H1 (cell line): Measurements from ENCODE around the gene RPS21. TPM values are rescaled to one million over a fixed set of nuclear protein-coding genes. Genes with fewer than 3 reads are reported as not detected.

Source experiments
- CTCF ChIA-PET: fragments of 300-600 bp; sonication (Branson Sonifier 250); formaldehyde crosslinking; loops from one replicate; lab custom pipeline; 2021; ENCODE audit not compliant: partially characterized antibody; lab: Charles Lee
- POLR2A ChIA-PET: fragments of 300-600 bp; sonication (Branson Sonifier 250); formaldehyde crosslinking; loops from one replicate; lab custom pipeline; 2021; ENCODE audit warnings: inconsistent platforms; ENCODE audit not compliant: partially characterized antibody; lab: Charles Lee
- DNase-seq, 2 experiments: peaks; one replicate each; pipeline versions ENCODE4 v3.0.0 to v3.0.0-alpha.2; 2010 to 2022; ENCODE audit warnings: low spot score in 2 of 2, low read depth in 1 of 2, mixed read lengths in 1 of 2
- FAIRE-seq: peaks from 2 replicates; lab custom pipeline; 2011; peaks lifted over from hg19 to GRCh38; lab: Jason Lieb, UNC
- H2AFZ ChIP-seq: 2 replicates; pipeline ENCODE4 v1.8.1; 2012; ENCODE audit warnings: low read length, inconsistent platforms
- H2AK5ac ChIP-seq: 2 replicates; pipeline ENCODE4 v1.6.1; 2013; ENCODE audit warnings: low read depth, low read length
- H2BK120ac ChIP-seq: replicated peaks from 2 replicates; pipeline ENCODE3; 2013; ENCODE audit warnings: low read depth, low read length, inconsistent platforms
- H2BK12ac ChIP-seq: 2 replicates; pipeline ENCODE4 v1.6.1; 2013; ENCODE audit warnings: low read depth, low read length
- H2BK15ac ChIP-seq: 2 replicates; pipeline ENCODE4 v1.6.1; 2013; ENCODE audit warnings: low read length
- H2BK20ac ChIP-seq: 2 replicates; pipeline ENCODE4 v1.6.1; 2013; ENCODE audit warnings: low read length
- H2BK5ac ChIP-seq: 2 replicates; pipeline ENCODE4 v1.6.1; 2013; ENCODE audit warnings: low read depth, low read length
- H3K14ac ChIP-seq: 2 replicates; pipeline ENCODE4 v1.6.1; 2013; ENCODE audit warnings: inconsistent platforms; ENCODE audit not compliant: insufficient read length
- H3K18ac ChIP-seq: 2 replicates; pipeline ENCODE4 v1.6.1; 2013; ENCODE audit warnings: low read length; ENCODE audit errors: extremely low read depth
- H3K23ac ChIP-seq: 2 replicates; pipeline ENCODE4 v1.6.1; 2013; ENCODE audit warnings: inconsistent platforms; ENCODE audit not compliant: insufficient read length
- H3K23me2 ChIP-seq: 2 replicates; pipeline ENCODE4 v1.6.1; 2013; ENCODE audit warnings: low read depth, low read length
- H3K27ac ChIP-seq: 2 replicates; pipeline ENCODE4 v1.6.1; 2011; ENCODE audit warnings: low read depth, low read length, inconsistent platforms
- H3K27me3 ChIP-seq, 4 experiments: replicated peaks in 1 of 4; 1 replicate in 1 of 4; 2 replicates in 3 of 4; pipeline versions ENCODE4 v1.6.1 to v1.8.1; 2011 to 2013; ENCODE audit warnings: low read length in 3 of 4, mild to moderate bottlenecking in 3 of 4, inconsistent platforms in 2 of 4, mixed read lengths in 2 of 4, moderate library complexity in 1 of 4; ENCODE audit not compliant: control insufficient read depth in 3 of 4, insufficient read depth in 3 of 4; ENCODE audit errors: extremely low read depth in 1 of 4
- H3K36me3 ChIP-seq, 4 experiments: 2 replicates each; pipeline versions ENCODE4 v1.6.1 to v1.8.1; 2011 to 2013; ENCODE audit warnings: mild to moderate bottlenecking in 4 of 4, low read length in 3 of 4, moderate library complexity in 2 of 4, control low read depth in 1 of 4, inconsistent platforms in 1 of 4; ENCODE audit not compliant: insufficient read depth in 4 of 4, control insufficient read depth in 2 of 4
- H3K4ac ChIP-seq: replicated peaks from 2 replicates; pipeline ENCODE3; 2013; ENCODE audit warnings: low read length, low read depth, mixed read lengths, inconsistent platforms; ENCODE audit not compliant: insufficient read length
- H3K4me1 ChIP-seq, 4 experiments: replicated peaks in 1 of 4; 1 replicate in 1 of 4; 2 replicates in 3 of 4; pipeline versions ENCODE4 v1.6.1 to v1.8.1; 2011 to 2013; ENCODE audit warnings: low read length in 3 of 4, inconsistent platforms in 2 of 4, mixed read lengths in 1 of 4; ENCODE audit not compliant: insufficient read depth in 4 of 4, control insufficient read depth in 3 of 4
- H3K4me2 ChIP-seq, 2 experiments: 2 replicates each; pipeline versions ENCODE4 v1.6.1 to v1.8.1; 2011 to 2013; ENCODE audit warnings: low read depth in 2 of 2, low read length in 2 of 2, control low read depth in 1 of 2, inconsistent platforms in 1 of 2, mild to moderate bottlenecking in 1 of 2; ENCODE audit not compliant: insufficient read depth in 1 of 2
- H3K4me3 ChIP-seq, 4 experiments: fragments of 200-600, 300-600 bp in 1 of 4; sonication (generic), shearing (Covaris generic), sonication (Bioruptor Twin) in 1 of 4; 2 replicates each; pipeline versions ENCODE4 v1.5.1 to v1.8.1; 2011 to 2016; ENCODE audit warnings: low read length in 4 of 4, low read depth in 3 of 4, control low read depth in 2 of 4, inconsistent platforms in 2 of 4, mild to moderate bottlenecking in 2 of 4, mixed read lengths in 1 of 4, moderate library complexity in 1 of 4; ENCODE audit not compliant: insufficient read depth in 2 of 4; ENCODE audit errors: extremely low read depth in 1 of 4
- H3K56ac ChIP-seq: replicated peaks from 2 replicates; pipeline ENCODE3; 2013; ENCODE audit warnings: low read depth, mild to moderate bottlenecking, mixed read lengths, low read length, inconsistent platforms; ENCODE audit not compliant: insufficient read length
- H3K79me1 ChIP-seq: 2 replicates; pipeline ENCODE4 v1.6.1; 2013; ENCODE audit warnings: low read depth, low read length, control low read depth
- H3K79me2 ChIP-seq, 2 experiments: 2 replicates each; pipeline versions ENCODE4 v1.6.1 to v1.8.1; 2012 to 2013; ENCODE audit warnings: low read length in 2 of 2, mild to moderate bottlenecking in 2 of 2, inconsistent platforms in 1 of 2; ENCODE audit not compliant: insufficient read depth in 2 of 2, control insufficient read depth in 1 of 2
- H3K9ac ChIP-seq, 4 experiments: replicated peaks in 1 of 4; 1 replicate in 1 of 4; 2 replicates in 3 of 4; pipeline versions ENCODE4 v1.6.1 to v1.8.1; 2011 to 2013; ENCODE audit warnings: low read depth in 3 of 4, low read length in 3 of 4, control low read depth in 2 of 4, mild to moderate bottlenecking in 2 of 4, moderate library complexity in 2 of 4, inconsistent platforms in 1 of 4; ENCODE audit errors: extremely low read depth in 1 of 4
- H3K9me3 ChIP-seq, 2 experiments: 2 replicates each; pipeline versions ENCODE4 v1.6.1 to v1.8.1; 2012 to 2013; ENCODE audit warnings: mild to moderate bottlenecking in 2 of 2, moderate library complexity in 2 of 2, control low read depth in 1 of 2, inconsistent platforms in 1 of 2, low read depth in 1 of 2, low read length in 1 of 2, mixed read lengths in 1 of 2; ENCODE audit not compliant: insufficient read depth in 2 of 2
- H4K20me1 ChIP-seq, 2 experiments: replicated peaks in 1 of 2; 2 replicates each; pipeline versions ENCODE3 to v1.8.1; 2011 to 2013; ENCODE audit warnings: inconsistent platforms in 2 of 2, low read length in 2 of 2, mild to moderate bottlenecking in 1 of 2; ENCODE audit not compliant: insufficient read depth in 2 of 2, control insufficient read depth in 1 of 2
- H4K5ac ChIP-seq: 2 replicates; pipeline ENCODE4 v1.6.1; 2013; ENCODE audit warnings: low read length, low read depth, mixed read lengths, inconsistent platforms; ENCODE audit not compliant: insufficient read length
- H4K8ac ChIP-seq: 2 replicates; pipeline ENCODE4 v1.8.0; 2013; ENCODE audit warnings: mild to moderate bottlenecking, moderate library complexity, low read length, inconsistent platforms; ENCODE audit not compliant: insufficient read depth; ENCODE audit errors: extremely low read depth
- H4K91ac ChIP-seq: replicated peaks from 2 replicates; pipeline ENCODE3; 2013; ENCODE audit warnings: low read length, mixed read lengths, inconsistent platforms; ENCODE audit not compliant: insufficient read length
- CBX5 ChIP-seq: fragments of 300-800, 300-1000 bp; sonication (generic); IDR thresholded peaks from 2 replicates; pipeline ENCODE4 v1.7.1; 2016; ENCODE audit warnings: antibody characterized with exemption, low read length, low read depth
- CEBPB ChIP-seq: IDR thresholded peaks from 2 replicates; pipeline ENCODE4 v1.6.1; 2012; ENCODE audit warnings: low read depth, low read length
- CHD2 ChIP-seq: IDR thresholded peaks from 2 replicates; pipeline ENCODE4 v1.6.1; 2012; ENCODE audit warnings: low read length, improper control_type of control experiment
- CREB1 ChIP-seq: IDR thresholded peaks from 2 replicates; pipeline ENCODE4 v1.6.1; 2012; ENCODE audit warnings: inconsistent platforms
- EP300 ChIP-seq, 2 experiments: IDR thresholded peaks; 1 replicate in 1 of 2; 2 replicates in 1 of 2; pipeline ENCODE4 v1.6.1; 2011 to 2012; ENCODE audit warnings: low read depth in 2 of 2, low read length in 2 of 2, mild to moderate bottlenecking in 2 of 2, borderline replicate concordance in 1 of 2, inconsistent platforms in 1 of 2, moderate library complexity in 1 of 2
- HDAC2 ChIP-seq, 2 experiments: fragments of 300-600 bp in 1 of 2; sonication (generic) in 1 of 2; IDR thresholded peaks; 2 replicates each; pipeline ENCODE4 v1.6.1; 2011 to 2012; ENCODE audit warnings: low read depth in 2 of 2, low read length in 2 of 2, mild to moderate bottlenecking in 2 of 2, moderate library complexity in 2 of 2, borderline replicate concordance in 1 of 2, inconsistent platforms in 1 of 2
- POLR2A ChIP-seq, 2 experiments: IDR thresholded peaks; 1 replicate in 1 of 2; 2 replicates in 1 of 2; pipeline ENCODE4 v1.6.1; 2011; ENCODE audit warnings: low read depth in 2 of 2, low read length in 2 of 2, mild to moderate bottlenecking in 2 of 2; ENCODE audit errors: control extremely low read depth in 1 of 2
- SP2 ChIP-seq: IDR thresholded peaks from 2 replicates; pipeline ENCODE4 v1.6.1; 2012; ENCODE audit warnings: mild to moderate bottlenecking, low read length, inconsistent platforms
- TBP ChIP-seq: IDR thresholded peaks from 2 replicates; pipeline ENCODE4 v1.6.1; 2011; ENCODE audit warnings: low read depth, low read length, improper control_type of control experiment
- TEAD4 ChIP-seq: IDR thresholded peaks from 2 replicates; pipeline ENCODE4 v1.6.1; 2012; ENCODE audit warnings: low read depth, low read length, inconsistent platforms, mixed read lengths
- YY1 ChIP-seq: IDR thresholded peaks from 2 replicates; pipeline ENCODE4 v1.6.1; 2011; ENCODE audit warnings: low read depth, mild to moderate bottlenecking, low read length
- WGBS, 2 experiments: shearing (Covaris generic) in 1 of 2; methylation state at CpG; one replicate each; pipeline versions ENCODE4 v1.1.6 to v1.1.7; 2013 to 2015; ENCODE audit warnings: low lambda C conversion rate in 2 of 2, mixed read lengths in 2 of 2, inconsistent platforms in 1 of 2, low coverage in 1 of 2, missing lambda C conversion rate in 1 of 2; ENCODE audit not compliant: insufficient replicate concordance in 2 of 2, insufficient coverage in 1 of 2, insufficient read length in 1 of 2; ENCODE audit errors: extremely low coverage in 1 of 2, missing lambda C conversion rate in 1 of 2; 5-methylcytosine and 5-hydroxymethylcytosine counted together
- polyA plus RNA-seq, 7 experiments: library from polyadenylated mRNA; depleted of rRNA in 3 of 7; stranded (reverse) in 5 of 7; unstranded in 2 of 7; fragments of >200 nt in 5 of 7; fragments of 200-250 nt in 2 of 7; gene quantifications; 1 replicate in 5 of 7; 2 replicates in 1 of 7; 4 replicates in 1 of 7; pipeline versions ENCODE4 v1.2.1 to v1.2.3, GENCODE V29; 2011 to 2013; ENCODE audit warnings: missing spikeins in 2 of 7, mixed read lengths in 2 of 7
- total RNA-seq: library from RNA; stranded (reverse); fragmentation: NEBNext Ultra II Directional; extraction: Animal tissue kit (Norgen Biotek cat#: 25700); gene quantifications from 2 replicates; pipeline ENCODE4 v1.2.1, GENCODE V29; 2021

Gene RPS21
- total and polyA plus RNA-seq, 2 of the 8 experiments (the other 6 are each of a cell fraction or from before 2014, with no cell fraction given), result 1,787 to 7,219 TPM

DNA sequence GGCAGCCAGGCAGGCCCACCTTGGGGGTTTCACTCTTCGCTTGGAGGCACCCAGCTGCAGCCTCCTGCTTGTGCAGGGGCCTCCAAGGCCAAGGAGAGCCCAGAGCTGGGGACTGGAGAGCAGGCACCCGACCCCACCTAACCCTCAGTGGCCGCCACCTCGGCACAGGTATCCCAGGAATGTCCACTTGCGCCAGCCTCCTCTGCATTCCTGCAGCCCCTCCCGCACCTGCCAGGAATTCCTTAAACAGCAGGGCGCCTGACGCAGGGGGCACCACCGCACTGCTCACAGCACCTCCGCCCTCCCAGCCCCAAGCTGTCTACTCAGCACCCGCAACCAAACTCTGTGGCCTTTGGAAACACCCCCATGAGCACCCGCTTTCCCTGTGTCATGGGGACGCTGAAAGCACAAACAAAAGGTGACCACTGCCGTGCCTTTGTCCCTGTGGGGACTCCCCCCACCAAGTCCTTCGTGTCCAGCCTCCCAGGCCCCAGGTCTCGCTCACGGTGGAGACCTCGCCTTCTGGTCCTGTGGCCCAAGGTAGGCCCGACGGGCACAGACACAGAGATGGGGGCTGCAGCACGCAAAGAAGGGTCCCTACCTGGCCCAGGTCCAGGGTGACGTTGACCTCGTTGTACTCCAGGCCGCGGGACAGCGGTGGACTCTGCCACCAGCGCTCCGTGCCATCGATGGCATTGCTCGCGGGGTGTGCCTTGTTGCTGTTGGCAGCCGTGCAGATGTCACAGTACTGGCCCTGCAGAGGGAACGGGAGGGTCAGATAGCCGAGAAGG lies 24.9 kb upstream of the RPS21 start:
- POLR2A ChIA-PET, result interaction anchor here (0.7 to 12.6 kb wide), 14 partner anchors 7 to 59 kb away, joined by 3 to 213 read pairs (median 4); partner anchors contain the start of genes ADRM1 and RPS21
- H2BK15ac ChIP-seq, result peak overlapping the region; percentile 97; the same call in 1 of the 2 replicates
- CTCF ChIA-PET, result interaction anchor here (0.6 to 10.9 kb wide), 8 partner anchors 9 to 1015 kb away, joined by 3 to 212 read pairs (median 3); partner anchors contain the start of gene RPS21
- peaks cover 22% of the 10 kb centered on the region for H3K79me1 ChIP-seq
- no peak overlapping the region for H2AFZ ChIP-seq
- peak overlapping the region; percentile 99 for H2BK5ac ChIP-seq
- H3K9ac ChIP-seq, result peak overlapping the region in 2 of 4 experiments; percentile 62 to 65; a peak in 4 of 7 replicates
- peak overlapping the region in 1 of 4 experiments; percentile 34; a peak in 2 of 8 replicates for H3K4me3 ChIP-seq
- WGBS, 2 experiments, result 55% methylated on average over 33 of the region's 34 CpGs; no CpG with 5 or more reads in 1 of the 2 experiments
- peak overlapping the region; percentile 81 for H2BK120ac ChIP-seq
- H3K4me2 ChIP-seq, result peak overlapping the region; percentile 51 to 62
- H3K56ac ChIP-seq, result peak overlapping the region; percentile 70
- peak overlapping the region; percentile 99 for H4K8ac ChIP-seq
- no peak overlapping the region for H3K23ac ChIP-seq
- H3K27ac ChIP-seq, result peak overlapping the region; percentile 92
- peak overlapping the region; percentile 95 for H2AK5ac ChIP-seq
- H4K20me1 ChIP-seq, result peaks cover 7 to 16% of the 10 kb centered on the region in 2 experiments
- peaks cover 10 to 71% (median 62%) of the 10 kb centered on the region in 4 experiments for H3K4me1 ChIP-seq
- H2BK12ac ChIP-seq, result peak overlapping the region; percentile 100
- peaks cover 0 to 19% (median 2%) of the 10 kb centered on the region in 4 experiments; a peak in 3 of 8 replicates for H3K36me3 ChIP-seq
- H3K14ac ChIP-seq, result no peak overlapping the region
- DNase-seq (peak; percentile 84 to 90), FAIRE-seq (peak; percentile 32)
- peak overlapping the region; percentile 99 for H3K18ac ChIP-seq
- H3K27me3 ChIP-seq, result no peaks in the 10 kb centered on the region
- H3K23me2 ChIP-seq, result peaks cover 7% of the 10 kb centered on the region
- peak overlapping the region; percentile 95 for H4K91ac ChIP-seq
- no peaks in the 10 kb centered on the region for H3K9me3 ChIP-seq
- H3K79me2 ChIP-seq, result peaks cover 13 to 79% of the 10 kb centered on the region in 2 experiments; a peak in 3 of 4 replicates
- H2BK20ac ChIP-seq, result peak overlapping the region; percentile 100
- H3K4ac ChIP-seq, result peak overlapping the region; percentile 99
- H4K5ac ChIP-seq, result peak overlapping the region; percentile 95
- TF ChIP-seq HDAC2 (IDR thresholded peaks at IDR 0.05; ENCODE audit: borderline replicate concordance in 1 of 2, low read depth in 2 of 2, low read length in 2 of 2), result 0 out of 4 replicates have a peak, but pooled peaks of 1 of the 2 experiments have one; percentile 49
- TF ChIP-seq TEAD4, result peak; percentile 100
- peak; percentile 85 for TF ChIP-seq CEBPB
- peak in 1 of 2 experiments; percentile 77; a peak in 2 of 3 replicates for TF ChIP-seq POLR2A (IDR thresholded peaks at IDR 0.05; ENCODE audit: control extremely low read depth in 1 of 2, low read depth in 2 of 2, low read length in 2 of 2)
- TF ChIP-seq TBP, result 0 out of 2 replicates have a peak, but pooled peaks have one; percentile 47
- TF ChIP-seq EP300 (IDR thresholded peaks at IDR 0.05; ENCODE audit: borderline replicate concordance in 1 of 2, low read depth in 2 of 2, low read length in 2 of 2), result peak; percentile 41 to 97
- no peak for TF ChIP-seq CBX5
- peak; percentile 65; the same call in 1 of the 2 replicates for TF ChIP-seq CREB1
- TF ChIP-seq SP2, result no peak
- peak; percentile 68 for TF ChIP-seq CHD2
- TF ChIP-seq YY1, result peak; percentile 77; the same call in 1 of the 2 replicates
